Activated CD4-positive, alpha-beta T cell treated with anti-CD3 and anti-CD28 coated beads, Interleukin-2, amount 50 U/mL, for 48 hours (primary cell): ENCODE results near the gene SYTL2.

Source experiments
- DNase-seq, 2 experiments: peaks; one replicate each; pipeline ENCODE4 v3.0.0-alpha.2; 2020

Gene SYTL2

GRCh38 chr11:85725510-85726258 lies 85.3 kb downstream of the SYTL2 start:
- DNase-seq: no peak

- no peak for DNase-seq
These were observed 86.0 kb downstream of the SYTL2 start for GRCh38 chr11:85724748-85725465.

GRCh38 chr11:85723088-85723487 lies 87.9 kb downstream of the SYTL2 start:
- no peak for DNase-seq

GRCh38 chr11:85721191-85721590 lies 89.8 kb downstream of the SYTL2 start:
- no peak for DNase-seq

GRCh38 chr11:85718991-85719807 lies 91.7 kb downstream of the SYTL2 start:
- DNase-seq: no peak

GRCh38 chr11:85718126-85718943 lies 92.6 kb downstream of the SYTL2 start:
- DNase-seq: no peak

- no peak for DNase-seq
These were observed 93.5 kb downstream of the SYTL2 start for GRCh38 chr11:85717429-85717828.

GRCh38 chr11:85712953-85713352 lies 98.0 kb downstream of the SYTL2 start:
- DNase-seq: no peak

- DNase-seq: no peak
These were observed 100.0 kb downstream of the SYTL2 start for GRCh38 chr11:85710917-85711316.

- DNase-seq: no peak
These were observed 100.8 kb downstream of the SYTL2 start for GRCh38 chr11:85709941-85710702.

GRCh38 chr11:85705800-85706199 lies 105.1 kb downstream of the SYTL2 start:
- DNase-seq: no peak

GRCh38 chr11:85704967-85705366 lies 106.0 kb downstream of the SYTL2 start:
- DNase-seq: no peak

- DNase-seq: no peak
These were observed 110.8 kb downstream of the SYTL2 start for GRCh38 chr11:85699957-85700741.

GRCh38 chr11:85698195-85698594 lies 112.7 kb downstream of the SYTL2 start:
- DNase-seq: no peak

GRCh38 chr11:85697747-85698146 lies 113.2 kb downstream of the SYTL2 start:
- DNase-seq: no peak

GRCh38 chr11:85695546-85695945 lies 115.4 kb downstream of the SYTL2 start:
- DNase-seq: no peak

GRCh38 chr11:85694385-85694980 lies 116.5 kb downstream of the SYTL2 start:
- no peak for DNase-seq

GRCh38 chr11:85685820-85686459 lies 125.0 kb downstream of the SYTL2 start, which contains the start of gene CCDC89:
TSS of gene CCDC89 (minus strand) at chr11:85686195. CDS start at chr11:85686130, 65 bp downstream.
- DNase-seq: no peak

GRCh38 chr11:85685125-85685819 lies 125.7 kb downstream of the SYTL2 start:
- no peak for DNase-seq
